ENCODE results near the gene MGA.

MGA gene

DNA sequence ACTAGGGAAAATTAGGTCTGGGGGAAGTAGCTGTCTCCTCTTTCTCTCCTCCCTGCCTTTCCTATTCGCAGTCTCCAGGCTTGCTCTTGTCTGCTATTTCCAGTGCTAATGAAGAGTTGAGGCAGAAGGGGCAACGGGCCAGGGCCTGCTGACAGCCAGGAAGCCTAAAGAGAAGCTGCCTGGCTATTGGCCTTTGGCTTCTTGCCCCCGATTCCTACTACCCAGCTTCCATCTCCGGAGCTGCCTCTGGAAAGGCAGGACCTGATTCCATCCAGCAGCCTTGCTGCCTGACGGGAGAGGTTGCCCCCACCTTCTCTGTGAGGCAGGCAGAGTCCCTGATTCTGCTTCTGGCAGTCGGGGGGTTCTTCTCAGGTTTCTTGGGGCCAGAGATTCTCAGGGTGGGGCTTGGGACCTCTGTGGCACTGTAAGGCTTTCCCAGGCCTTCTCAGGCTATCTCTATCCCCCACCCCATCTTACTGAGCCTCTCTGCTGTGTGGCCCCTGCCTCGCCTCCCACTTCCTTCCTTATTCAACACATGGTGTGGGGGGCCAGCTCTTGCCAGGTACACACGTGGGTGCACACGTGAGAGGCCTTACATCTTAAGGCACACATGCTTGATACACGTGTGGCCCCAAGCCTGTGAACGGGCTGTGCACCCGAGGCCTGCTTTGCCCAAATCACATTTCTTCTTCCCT is 149.5 kb downstream of the MGA start:
- H2AK5ac ChIP-seq (ENCODE audit: low read depth, low read length): no peak overlapping the region
- H3K79me1 ChIP-seq (ENCODE audit: low read depth, low read length): no peaks in the 10 kb centered on the region
- peaks cover 4 to 7% of the 10 kb centered on the region in 2 donors for H3K36me3 ChIP-seq (replicated peaks in 1 of 2; ENCODE audit: control insufficient read depth in 2 of 2, insufficient read depth in 2 of 2, low read length in 2 of 2)
- H2BK5ac ChIP-seq (ENCODE audit: low read length): peak overlapping the region; percentile 25
- H3K23ac ChIP-seq (ENCODE audit: low read depth, low read length, poor library complexity): no peak overlapping the region
- H4K91ac ChIP-seq (ENCODE audit: low read depth, low read length, poor library complexity): no peak overlapping the region
- no peaks in the 10 kb centered on the region for H3K27me3 ChIP-seq (ENCODE audit: control insufficient read depth in 3 of 3, insufficient read depth in 3 of 3, low read depth in 1 of 3, low read length in 3 of 3)
- no peaks in the 10 kb centered on the region for H3K4me1 ChIP-seq (ENCODE audit: control insufficient read depth in 2 of 2, insufficient read depth in 1 of 2, low read depth in 1 of 2, low read length in 2 of 2)
- no peak overlapping the region for H3K4ac ChIP-seq (ENCODE audit: low read length)
- H3K4me2 ChIP-seq (ENCODE audit: insufficient read depth, low read length, poor library complexity, severe bottlenecking): no peak overlapping the region
- no peaks in the 10 kb centered on the region for H3K9me3 ChIP-seq (replicated peaks in 1 of 2; ENCODE audit: control insufficient read depth in 2 of 2, insufficient read depth in 1 of 2, low read depth in 1 of 2, low read length in 2 of 2)
- H3K18ac ChIP-seq (ENCODE audit: low read length): no peak overlapping the region
- H3K9ac ChIP-seq (ENCODE audit: low read depth, low read length, poor library complexity): no peak overlapping the region
- WGBS, 2 donors (ENCODE audit: extremely low coverage in 2 of 2, insufficient read length in 2 of 2, insufficient replicate concordance in 1 of 2): no CpG with 5 or more reads among the region's 12 CpGs
- H3K14ac ChIP-seq (ENCODE audit: low read length): no peak overlapping the region
- no peak overlapping the region for H2BK12ac ChIP-seq (ENCODE audit: low read length)
- DNase-seq (ENCODE audit: low spot score): no peak
- no peak overlapping the region for H4K8ac ChIP-seq (ENCODE audit: low read depth, low read length)
- H3K4me3 ChIP-seq (ENCODE audit: low read length in 2 of 2): no peak overlapping the region
- no peak overlapping the region for H2BK15ac ChIP-seq (ENCODE audit: low read length)
- H2AFZ ChIP-seq (ENCODE audit: low read length): no peak overlapping the region
- no peak overlapping the region for H3K27ac ChIP-seq (replicated peaks; ENCODE audit: low read length)
- no peak overlapping the region for H2BK120ac ChIP-seq (ENCODE audit: low read depth, low read length)

GRCh38 chr15:41810651-41811431 is 150.6 kb downstream of the MGA start:
- Histone ChIP-seq H3K4ac (ENCODE audit: low read length) (no peak overlapping the region), H3K27ac (replicated peaks; ENCODE audit: low read length) (no peak overlapping the region), H3K4me3 (ENCODE audit: low read length in 2 of 2) (no peak overlapping the region), H3K4me2 (ENCODE audit: insufficient read depth, low read length, poor library complexity, severe bottlenecking) (no peak overlapping the region), H3K18ac (ENCODE audit: low read length) (no peak overlapping the region), H2AK5ac (ENCODE audit: low read depth, low read length) (no peak overlapping the region), H3K9ac (ENCODE audit: low read depth, low read length, poor library complexity) (peak overlapping the region; percentile 63), H4K91ac (ENCODE audit: low read depth, low read length, poor library complexity) (no peak overlapping the region), H3K23ac (ENCODE audit: low read depth, low read length, poor library complexity) (no peak overlapping the region), H4K8ac (ENCODE audit: low read depth, low read length) (no peak overlapping the region), H2BK5ac (ENCODE audit: low read length) (no peak overlapping the region), H2BK120ac (ENCODE audit: low read depth, low read length) (no peak overlapping the region), H2BK12ac (ENCODE audit: low read length) (no peak overlapping the region), H2BK15ac (ENCODE audit: low read length) (no peak overlapping the region), H3K79me1 (ENCODE audit: low read depth, low read length) (no peaks in the 10 kb centered on the region), H2AFZ (ENCODE audit: low read length) (no peak overlapping the region), H3K36me3 (replicated peaks in 1 of 2; ENCODE audit: control insufficient read depth in 2 of 2, insufficient read depth in 2 of 2, low read length in 2 of 2) (peaks cover 6 to 17% of the 10 kb centered on the region in 2 donors), H3K9me3 (replicated peaks in 1 of 2; ENCODE audit: control insufficient read depth in 2 of 2, insufficient read depth in 1 of 2, low read depth in 1 of 2, low read length in 2 of 2) (no peaks in the 10 kb centered on the region), H3K27me3 (ENCODE audit: control insufficient read depth in 3 of 3, insufficient read depth in 3 of 3, low read depth in 1 of 3, low read length in 3 of 3) (no peaks in the 10 kb centered on the region), H3K4me1 (ENCODE audit: control insufficient read depth in 2 of 2, insufficient read depth in 1 of 2, low read depth in 1 of 2, low read length in 2 of 2) (no peaks in the 10 kb centered on the region), H3K14ac (ENCODE audit: low read length) (no peak overlapping the region)
- WGBS, 2 donors (ENCODE audit: extremely low coverage in 2 of 2, insufficient read length in 2 of 2, insufficient replicate concordance in 1 of 2): no CpG with 5 or more reads among the region's 5 CpGs
- no peak for DNase-seq (ENCODE audit: low spot score)

DNA sequence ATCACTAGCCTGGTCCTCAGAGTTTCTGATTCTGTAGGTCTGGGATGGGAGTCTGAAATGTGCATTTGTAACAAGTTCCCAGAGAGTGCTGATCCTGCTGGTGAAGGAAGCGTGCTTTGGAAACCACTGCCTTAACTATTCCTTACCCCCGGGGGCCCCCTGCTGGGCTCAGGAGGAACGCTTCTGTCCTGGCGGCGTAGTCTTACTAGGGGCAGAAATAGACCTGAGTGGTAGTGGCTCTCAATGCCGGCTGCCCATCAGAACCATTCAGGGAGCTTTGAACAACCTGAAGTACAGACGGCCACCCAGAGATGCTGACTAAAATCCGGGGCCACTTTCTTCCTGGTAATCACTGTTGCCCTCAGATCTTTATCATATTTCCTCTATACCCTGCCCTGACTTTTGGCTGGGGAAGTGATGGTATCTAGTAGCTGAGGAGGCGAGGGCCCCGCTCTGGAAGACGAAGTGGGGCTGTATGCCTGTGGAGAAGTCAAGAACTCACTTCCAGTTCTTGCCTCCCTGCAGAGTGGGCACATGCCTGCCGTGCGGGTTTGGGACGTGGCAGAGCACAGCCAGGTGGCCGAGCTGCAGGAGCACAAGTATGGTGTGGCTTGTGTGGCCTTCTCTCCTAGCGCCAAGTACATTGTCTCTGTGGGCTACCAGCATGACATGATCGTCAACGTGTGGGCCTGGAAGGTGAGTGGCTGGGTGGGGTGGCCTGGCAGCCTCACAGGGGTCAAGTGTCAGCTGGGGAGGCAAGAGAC is 151.4 kb downstream of the MGA start:
- peak; percentile 64 for DNase-seq (ENCODE audit: low spot score)
- Histone ChIP-seq H2BK15ac (ENCODE audit: low read length) (no peak overlapping the region), H3K36me3 (replicated peaks in 1 of 2; ENCODE audit: control insufficient read depth in 2 of 2, insufficient read depth in 2 of 2, low read length in 2 of 2) (peaks cover 6 to 24% of the 10 kb centered on the region in 2 donors), H3K14ac (ENCODE audit: low read length) (no peak overlapping the region), H2AK5ac (ENCODE audit: low read depth, low read length) (no peak overlapping the region), H2AFZ (ENCODE audit: low read length) (no peak overlapping the region), H3K23ac (ENCODE audit: low read depth, low read length, poor library complexity) (no peak overlapping the region), H2BK5ac (ENCODE audit: low read length) (no peak overlapping the region), H3K79me1 (ENCODE audit: low read depth, low read length) (no peaks in the 10 kb centered on the region), H4K8ac (ENCODE audit: low read depth, low read length) (no peak overlapping the region), H2BK120ac (ENCODE audit: low read depth, low read length) (no peak overlapping the region), H3K9ac (ENCODE audit: low read depth, low read length, poor library complexity) (no peak overlapping the region), H4K91ac (ENCODE audit: low read depth, low read length, poor library complexity) (no peak overlapping the region), H3K9me3 (replicated peaks in 1 of 2; ENCODE audit: control insufficient read depth in 2 of 2, insufficient read depth in 1 of 2, low read depth in 1 of 2, low read length in 2 of 2) (no peaks in the 10 kb centered on the region), H3K4me1 (ENCODE audit: control insufficient read depth in 2 of 2, insufficient read depth in 1 of 2, low read depth in 1 of 2, low read length in 2 of 2) (no peaks in the 10 kb centered on the region), H3K27me3 (ENCODE audit: control insufficient read depth in 3 of 3, insufficient read depth in 3 of 3, low read depth in 1 of 3, low read length in 3 of 3) (no peaks in the 10 kb centered on the region), H2BK12ac (ENCODE audit: low read length) (no peak overlapping the region), H3K4me3 (ENCODE audit: low read length in 2 of 2) (peak overlapping the region in 1 of 2 donors; percentile 41), H3K4me2 (ENCODE audit: insufficient read depth, low read length, poor library complexity, severe bottlenecking) (no peak overlapping the region), H3K27ac (replicated peaks; ENCODE audit: low read length) (no peak overlapping the region), H3K18ac (ENCODE audit: low read length) (no peak overlapping the region), H3K4ac (ENCODE audit: low read length) (no peak overlapping the region)
- WGBS, 2 donors (ENCODE audit: extremely low coverage in 2 of 2, insufficient read length in 2 of 2, insufficient replicate concordance in 1 of 2): no CpG with 5 or more reads among the region's 18 CpGs

Measured in neuronal stem cell (in vitro differentiated cells).